Measurements from ENCODE around the gene HRH1. TPM values are rescaled to one million over a fixed set of nuclear protein-coding genes. Genes with fewer than 3 reads are reported as not detected.
"Not testable (repeated sequence)": the region's sequence is repeated elsewhere in the genome, so short reads cannot be mapped to it uniquely, and the experiment has no call there.

HRH1 gene
- total RNA-seq, 6 experiments from 2014 or later: 0.14 to 0.66 (median 0.41) TPM; not detected in 2

- TF ChIP-seq POLR2A (IDR thresholded peaks at IDR 0.05): no peak
- TF ChIP-seq CTCF (IDR thresholded peaks at IDR 0.05): no peak
- no peaks in the 10 kb centered on the region for H3K36me3 ChIP-seq
- H3K27me3 ChIP-seq: no peaks in the 10 kb centered on the region
- 88% methylated on average over 1 of the region's 6 CpGs for WGBS (ENCODE audit: insufficient coverage, low coverage, low lambda C conversion rate, missing lambda C conversion rate)
- ATAC-seq (no peak), DNase-seq (no peak)
- no peaks in the 10 kb centered on the region for H3K9me3 ChIP-seq
- no peaks in the 10 kb centered on the region for H3K4me1 ChIP-seq
- H3K27ac ChIP-seq: no peak overlapping the region
- no peak overlapping the region for H3K4me3 ChIP-seq
- intact Hi-C loops (cut with DNase I): no loop called here
Observed at GRCh38 chr3:11248596-11248995, 94.3 kb downstream of the HRH1 start.

GRCh38 chr3:11250902-11251806 is 96.9 kb downstream of the HRH1 start:
- intact Hi-C loops (cut with DNase I): no loop called here
- Histone ChIP-seq H3K4me1 (no peaks in the 10 kb centered on the region), H3K36me3 (no peaks in the 10 kb centered on the region), H3K27ac (no peak overlapping the region), H3K27me3 (no peaks in the 10 kb centered on the region), H3K9me3 (no peaks in the 10 kb centered on the region), H3K4me3 (no peak overlapping the region)
- WGBS (ENCODE audit: insufficient coverage, low coverage, low lambda C conversion rate, missing lambda C conversion rate): 46% methylated on average over 10 of the region's 10 CpGs
- DNase-seq: no peak
- TF ChIP-seq CTCF (IDR thresholded peaks at IDR 0.05) (no peak), POLR2A (IDR thresholded peaks at IDR 0.05) (no peak)
- no peak for ATAC-seq

- TF ChIP-seq POLR2A (IDR thresholded peaks at IDR 0.05) (no peak), CTCF (IDR thresholded peaks at IDR 0.05) (no peak)
- Histone ChIP-seq H3K27ac (no peak overlapping the region), H3K4me3 (no peak overlapping the region), H3K27me3 (no peaks in the 10 kb centered on the region), H3K9me3 (no peaks in the 10 kb centered on the region), H3K36me3 (no peaks in the 10 kb centered on the region), H3K4me1 (no peaks in the 10 kb centered on the region)
- DNase-seq (no peak), ATAC-seq (no peak)
- intact Hi-C loops (cut with DNase I): no loop called here
- 43% methylated on average over 5 of the region's 6 CpGs for WGBS (ENCODE audit: insufficient coverage, low coverage, low lambda C conversion rate, missing lambda C conversion rate)
Observed at GRCh38 chr3:11251807-11252176, 97.5 kb downstream of the HRH1 start.

GRCh38 chr3:11254876-11255275 is 100.6 kb downstream of the HRH1 start:
- 55% methylated on average over 6 of the region's 6 CpGs for WGBS (ENCODE audit: insufficient coverage, low coverage, low lambda C conversion rate, missing lambda C conversion rate)
- ATAC-seq (no peak), DNase-seq (no peak)
- H3K4me1 ChIP-seq: no peaks in the 10 kb centered on the region
- intact Hi-C loops (cut with DNase I): no loop called here
- H3K4me3 ChIP-seq: no peak overlapping the region
- no peak overlapping the region for H3K27ac ChIP-seq
- TF ChIP-seq CTCF (IDR thresholded peaks at IDR 0.05) (no peak), POLR2A (IDR thresholded peaks at IDR 0.05) (no peak)
- no peaks in the 10 kb centered on the region for H3K36me3 ChIP-seq
- no peaks in the 10 kb centered on the region for H3K27me3 ChIP-seq
- no peaks in the 10 kb centered on the region for H3K9me3 ChIP-seq

GRCh38 chr3:11255537-11255936 is 101.2 kb downstream of the HRH1 start:
- H3K27me3 ChIP-seq; DNase-seq; H3K9me3 ChIP-seq; H3K4me1 ChIP-seq; H3K36me3 ChIP-seq; H3K4me3 ChIP-seq; ATAC-seq; H3K27ac ChIP-seq; intact Hi-C loops (cut with DNase I): not testable (repeated sequence)
- 50% methylated on average over 4 of the region's 5 CpGs for WGBS (ENCODE audit: insufficient coverage, low coverage, low lambda C conversion rate, missing lambda C conversion rate)
